Left colon (tissue), 2 donors: ENCODE data around the gene ERICH6B. TPM values are rescaled to one million over a fixed set of nuclear protein-coding genes. Genes with fewer than 3 reads are reported as not detected.

Source experiments
- ATAC-seq: fragments of 200-7000 bp; cut with Tn5 transposase; one replicate; pipeline ENCODE4 v1.9.1; 2020; ENCODE audit warnings: mild to moderate bottlenecking, moderate library complexity
- DNase-seq, 2 donors: peaks; one replicate each; pipeline ENCODE4 v3.0.0-alpha.2; 2020
- intact Hi-C, 2 donors: fragments of 100-400 bp; cut with DNase I in 1 of 2; cut with micrococcal nuclease in 1 of 2; formaldehyde crosslinking; loops; one replicate each; pipeline versions ENCODE4 v1.11.2 to v1.14.0; 2022; cut with DNase I, micrococcal nuclease
- total RNA-seq, 2 donors: library from RNA; stranded (reverse); fragmentation: NEBNext Ultra II Directional; extraction: Animal tissue kit (Norgen Biotek cat#: 25700); gene quantifications; one replicate each; pipeline ENCODE4 v1.2.1, GENCODE V29; 2021
- donor health status: DM: no; HTN: no; CAD: no.
- donor health status: DM: yes; HTN: yes; CAD: no.

Gene ERICH6B
- total RNA-seq, 2 donors from 2014 or later = not detected

DNA sequence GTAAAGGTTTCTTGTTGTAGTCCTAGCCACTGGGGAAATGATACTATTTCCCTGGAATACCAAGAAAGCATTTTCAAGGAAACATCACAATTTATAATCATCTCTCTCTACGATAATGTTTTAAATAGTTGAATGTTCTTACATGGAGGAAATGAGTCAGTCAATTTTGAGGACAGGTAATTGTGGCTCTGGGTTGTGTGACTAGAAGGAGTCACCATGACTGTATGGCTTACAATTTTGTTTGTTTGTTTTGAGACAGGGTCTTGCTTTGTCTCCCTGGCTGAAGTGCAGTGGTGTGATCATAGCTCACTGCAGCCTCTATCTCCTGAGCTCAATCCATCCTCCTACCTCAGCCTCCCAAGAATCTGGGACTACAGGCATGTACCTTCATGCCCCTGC lies 103.4 kb downstream of the ERICH6B start:
- ATAC-seq (no peak), DNase-seq (no peak)
- intact Hi-C loops = no loop called here

GRCh38 chr13:45511310-45512097 lies 104.0 kb downstream of the ERICH6B start:
- intact Hi-C loops = no loop called here
- DNase-seq = no peak
- peak; percentile 81 for ATAC-seq

DNA sequence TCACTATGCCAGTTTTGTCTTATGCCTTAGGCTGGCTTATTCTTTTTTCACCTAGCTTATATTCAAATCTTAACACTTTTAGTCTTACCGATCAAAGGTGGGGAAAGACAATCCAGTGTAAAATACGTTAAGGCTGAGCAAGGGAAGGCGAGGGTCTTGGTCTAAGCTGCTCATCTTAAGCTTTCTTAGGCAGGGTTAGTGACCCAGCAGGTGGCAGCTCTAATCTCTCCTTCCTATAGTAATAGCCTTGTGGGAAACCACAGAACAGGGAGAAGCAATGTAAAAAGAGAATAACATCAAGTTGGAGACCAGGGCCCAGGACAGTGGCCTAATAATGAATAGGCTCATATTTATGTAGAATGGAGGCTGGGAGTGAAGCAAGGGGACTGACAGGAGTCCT lies 104.9 kb downstream of the ERICH6B start:
- no peak for ATAC-seq
- intact Hi-C loops = no loop called here
- DNase-seq = no peak

DNA sequence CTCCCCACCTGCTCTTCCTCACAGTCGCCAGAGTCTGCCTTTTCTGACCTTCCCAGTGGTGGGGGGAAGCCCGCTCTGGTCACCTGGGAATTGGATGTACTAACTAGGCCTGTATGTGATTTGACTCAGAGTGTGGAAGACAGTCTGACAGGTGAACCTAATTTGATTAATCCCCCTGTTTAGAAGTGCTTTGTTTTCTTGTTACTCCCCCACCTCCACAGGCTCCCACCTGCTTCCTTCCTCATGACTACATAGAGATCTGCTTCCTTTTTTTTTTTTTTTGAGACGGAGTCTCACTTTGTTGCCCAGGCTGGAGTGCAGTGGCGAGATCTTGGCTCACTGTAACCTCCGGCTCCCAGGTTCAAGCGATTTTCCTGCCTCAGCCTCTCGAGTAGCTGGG lies 106.8 kb downstream of the ERICH6B start:
- ATAC-seq = no peak
- intact Hi-C loops = no loop called here

GRCh38 chr13:45506811-45507210 lies 108.7 kb downstream of the ERICH6B start:
- no peak for ATAC-seq
- intact Hi-C loops = no loop called here
- no peak for DNase-seq

More for the DNA sequence above, 106.8 kb downstream of the ERICH6B start:
- no peak for DNase-seq

GRCh38 chr13:45503658-45504057 lies 111.9 kb downstream of the ERICH6B start:
- DNase-seq = no peak
- peak; percentile 43 for ATAC-seq

GRCh38 chr13:45501175-45501526 lies 114.4 kb downstream of the ERICH6B start:
- no peak for DNase-seq
- peak; percentile 24 for ATAC-seq
- intact Hi-C loops = no loop called here

More at GRCh38 chr13:45503658-45504057, 111.9 kb downstream of the ERICH6B start:
- intact Hi-C loops = no loop called here

- ATAC-seq = no peak
- no peak for DNase-seq
- intact Hi-C loops = no loop called here
These were observed 114.9 kb downstream of the ERICH6B start for GRCh38 chr13:45500492-45501174.

DNA sequence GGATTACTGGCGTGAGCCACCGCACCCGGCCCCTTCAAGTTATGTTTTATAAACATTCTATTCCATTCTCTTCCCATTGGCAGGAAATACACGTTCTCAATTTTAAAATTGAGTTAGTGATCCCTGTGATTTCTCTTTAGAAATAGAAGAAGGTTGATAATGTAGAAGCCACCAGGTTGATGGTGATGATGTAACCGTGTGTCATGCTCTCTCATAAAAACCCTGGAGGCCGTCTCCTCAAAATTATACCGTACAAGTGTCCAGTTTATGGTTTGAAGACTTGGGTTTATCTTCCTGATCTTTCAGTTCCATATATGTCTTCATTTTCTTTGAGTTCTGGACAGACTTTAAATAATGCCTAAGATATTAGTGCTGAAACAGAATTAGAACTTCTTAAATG lies 118.6 kb downstream of the ERICH6B start:
- ATAC-seq = no peak
- no peak for DNase-seq
- intact Hi-C loops = no loop called here

DNA sequence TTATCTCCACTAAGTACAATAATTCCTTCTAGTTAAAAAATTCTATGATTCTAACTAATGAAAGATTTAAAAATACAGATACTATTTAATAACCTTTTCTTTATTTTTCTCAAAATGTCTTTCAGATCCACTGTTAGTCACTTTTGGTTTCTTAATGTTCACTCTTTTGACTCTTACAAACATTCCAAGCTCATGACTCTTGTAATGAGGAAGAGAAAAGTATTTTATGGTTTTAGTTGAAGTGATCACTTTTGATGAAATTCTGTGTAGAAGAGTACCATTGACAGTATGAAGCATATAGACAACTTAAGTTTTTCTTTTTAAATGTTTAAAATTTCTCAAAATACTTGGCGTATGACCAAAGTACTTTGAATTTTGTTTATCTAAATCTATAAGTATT lies 123.0 kb downstream of the ERICH6B start:
- no peak for DNase-seq
- intact Hi-C loops = no loop called here
- no peak for ATAC-seq

Other genes starting within 250 kb of the ERICH6B start
- 10 to 100 TPM; 11.8 to 13.5 TPM for gene SLC25A30, start 197.4 kb downstream of the ERICH6B start, total RNA-seq
- 10 to 100 TPM; 47.7 to 53.7 TPM for gene COG3, start 150.8 kb downstream of the ERICH6B start, total RNA-seq
- under 1 TPM in 1 of 2 donors, not detected in 1; 0.31 TPM for gene CBY2, start 86.6 kb upstream of the ERICH6B start, total RNA-seq
- not detected for gene SIAH3, start 236.0 kb upstream of the ERICH6B start, total RNA-seq